ENCODE results near the gene KNOP1.

DNA sequence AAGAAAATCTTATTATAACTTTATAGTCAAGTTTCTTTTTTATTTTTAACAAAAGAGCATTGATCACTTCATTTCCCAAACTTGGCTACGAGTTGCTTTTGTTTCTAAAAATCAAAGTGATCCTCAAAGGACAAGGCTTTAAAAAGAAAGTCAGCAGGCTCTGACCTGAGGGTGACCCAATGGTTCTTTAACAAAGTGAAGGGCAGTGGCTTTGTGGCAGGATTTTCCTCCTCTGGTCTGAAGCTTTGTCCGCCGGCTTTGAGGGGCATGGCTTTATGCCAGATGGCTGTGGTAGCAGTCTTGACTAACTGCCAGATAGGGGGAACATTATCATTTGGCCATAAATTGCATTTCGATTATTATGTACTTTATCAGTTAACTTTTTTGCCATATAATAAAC lies 28.5 kb upstream of the KNOP1 start:
- TF ChIP-seq, protein P1, sequence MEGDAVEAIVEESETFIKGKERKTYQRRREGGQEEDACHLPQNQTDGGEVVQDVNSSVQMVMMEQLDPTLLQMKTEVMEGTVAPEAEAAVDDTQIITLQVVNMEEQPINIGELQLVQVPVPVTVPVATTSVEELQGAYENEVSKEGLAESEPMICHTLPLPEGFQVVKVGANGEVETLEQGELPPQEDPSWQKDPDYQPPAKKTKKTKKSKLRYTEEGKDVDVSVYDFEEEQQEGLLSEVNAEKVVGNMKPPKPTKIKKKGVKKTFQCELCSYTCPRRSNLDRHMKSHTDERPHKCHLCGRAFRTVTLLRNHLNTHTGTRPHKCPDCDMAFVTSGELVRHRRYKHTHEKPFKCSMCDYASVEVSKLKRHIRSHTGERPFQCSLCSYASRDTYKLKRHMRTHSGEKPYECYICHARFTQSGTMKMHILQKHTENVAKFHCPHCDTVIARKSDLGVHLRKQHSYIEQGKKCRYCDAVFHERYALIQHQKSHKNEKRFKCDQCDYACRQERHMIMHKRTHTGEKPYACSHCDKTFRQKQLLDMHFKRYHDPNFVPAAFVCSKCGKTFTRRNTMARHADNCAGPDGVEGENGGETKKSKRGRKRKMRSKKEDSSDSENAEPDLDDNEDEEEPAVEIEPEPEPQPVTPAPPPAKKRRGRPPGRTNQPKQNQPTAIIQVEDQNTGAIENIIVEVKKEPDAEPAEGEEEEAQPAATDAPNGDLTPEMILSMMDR (IDR thresholded peaks at IDR 0.05 in 8 of 11, conservative IDR thresholded peaks at IDR 0.05 in 3 of 11), result no peak
- no peak for TF ChIP-seq POLR2A (IDR thresholded peaks at IDR 0.05)
